ENCODE results near the gene HS3ST6. TPM values are rescaled to one million over a fixed set of nuclear protein-coding genes. Genes with fewer than 3 reads are reported as not detected.

HS3ST6 gene
- total RNA-seq, 1 experiment from 2014 or later: not detected

- Histone ChIP-seq H3K4me2 (ENCODE audit: low read length) (peak overlapping the region; percentile 100), H3K27ac (ENCODE audit: low read depth, low read length) (peak overlapping the region; percentile 61), H3K4me3 (replicated peaks in 1 of 2; ENCODE audit: low read depth in 1 of 2, low read length in 2 of 2) (peak overlapping the region; percentile 86 to 87), H3K79me2 (ENCODE audit: insufficient read depth, low read length) (no peaks in the 10 kb centered on the region), H3K4me1 (ENCODE audit: control insufficient read depth in 1 of 2, insufficient read depth in 2 of 2, low read length in 2 of 2) (peaks cover 14 to 26% of the 10 kb centered on the region in 2 experiments), H3K27me3 (ENCODE audit: insufficient read depth, low read length) (no peaks in the 10 kb centered on the region), H3K9ac (ENCODE audit: low read length) (peak overlapping the region; percentile 82), H3K36me3 (ENCODE audit: control insufficient read depth in 1 of 2, insufficient read depth in 2 of 2, low read length in 2 of 2) (peaks cover 5 to 6% of the 10 kb centered on the region in 2 experiments; a peak in 3 of 4 replicates), H3K9me2 (ENCODE audit: insufficient read depth) (no peaks in the 10 kb centered on the region), H4K20me1 (ENCODE audit: insufficient read depth) (no peaks in the 10 kb centered on the region), H3K9me3 (ENCODE audit: control insufficient read depth in 1 of 2, insufficient read depth in 1 of 2, low read depth in 1 of 2, low read length in 2 of 2) (no peaks in the 10 kb centered on the region), H2AFZ (ENCODE audit: low read depth, low read length, poor library complexity, severe bottlenecking) (no peak overlapping the region)
- ChIA-PET CTCF (interaction anchor here (1.1 kb wide), 1 partner anchor 19 kb away, joined by 5 read pairs; no protein-coding TSS in a partner anchor), RAD21 (ENCODE audit: low non-redundant PET in 1 of 2, low total read pairs in 2 of 2, uncharacterized antibody in 2 of 2, unreplicated experiment in 2 of 2) (interaction anchor here in 1 of 2 experiments (0.9 kb wide), 1 partner anchor 10 kb away, joined by 3 read pairs; no protein-coding TSS in a partner anchor), POLR2A (interaction anchor here (1.3 to 1.9 kb wide), 3 partner anchors 15 to 22 kb away, joined by 3 to 9 read pairs (median 8); partner anchors contain the start of gene RPS2)
- ATAC-seq (0 out of 2 replicates have a peak, but pooled peaks have one; percentile 1), DNase-seq (ENCODE audit: low read depth, low spot score) (no peak)
- intact Hi-C loops (cut with micrococcal nuclease): no loop called here
- BruUV-seq (replicated peaks): TSS peak; percentile 68
- TF ChIP-seq YY1 (IDR thresholded peaks at IDR 0.05; ENCODE audit: extremely low read depth, insufficient replicate concordance, low read depth, low read length): no peak
- no peak for TF ChIP-seq CTCF (IDR thresholded peaks at IDR 0.05 in 2 of 3, conservative IDR thresholded peaks at IDR 0.05 in 1 of 3; ENCODE audit: borderline replicate concordance in 1 of 3, insufficient read depth in 1 of 3, low read depth in 2 of 3, low read length in 2 of 3)
- TF ChIP-seq SRF (IDR thresholded peaks at IDR 0.05; ENCODE audit: low read depth): no peak
- no peak for TF ChIP-seq ZNF274 (IDR thresholded peaks at IDR 0.05; ENCODE audit: low read depth, low read length)
- no peak for TF ChIP-seq RAD21 (IDR thresholded peaks at IDR 0.05; ENCODE audit: low read depth)
- no peak for TF ChIP-seq EGR1 (IDR thresholded peaks at IDR 0.05; ENCODE audit: low read depth)
- TF ChIP-seq ATF3 (IDR thresholded peaks at IDR 0.05): no peak
- no peak for TF ChIP-seq POLR2AphosphoS5 (IDR thresholded peaks at IDR 0.05; ENCODE audit: low read depth, low read length)
- no peak for TF ChIP-seq CEBPB (IDR thresholded peaks at IDR 0.05; ENCODE audit: low read depth)
- no peak for TF ChIP-seq ELF1 (IDR thresholded peaks at IDR 0.05; ENCODE audit: borderline replicate concordance, low read depth)
- TF ChIP-seq REST (IDR thresholded peaks at IDR 0.05; ENCODE audit: low read depth): no peak
- TF ChIP-seq TCF7L2 (IDR thresholded peaks at IDR 0.05; ENCODE audit: borderline replicate concordance, extremely low read depth, insufficient read depth, insufficient read length): no peak
- no peak for TF ChIP-seq POLR2A (IDR thresholded peaks at IDR 0.05; ENCODE audit: borderline replicate concordance, extremely low read depth, insufficient read depth, insufficient read length)
- TF ChIP-seq SP1 (IDR thresholded peaks at IDR 0.05; ENCODE audit: low read depth): no peak
- no peak for TF ChIP-seq EZH2 (IDR thresholded peaks at IDR 0.05)
- no peak for TF ChIP-seq ZFX (IDR thresholded peaks at IDR 0.05)
- TF ChIP-seq JUND (IDR thresholded peaks at IDR 0.05): no peak
Observed at GRCh38 chr16:1942047-1942809, 24.0 kb upstream of the HS3ST6 start.
